ENCODE measurements around the gene TRAF2.
"Not testable (repeated sequence)": the region's sequence is repeated elsewhere in the genome, so short reads cannot be mapped to it uniquely, and the experiment has no call there.

The TRAF2 gene, protein sequence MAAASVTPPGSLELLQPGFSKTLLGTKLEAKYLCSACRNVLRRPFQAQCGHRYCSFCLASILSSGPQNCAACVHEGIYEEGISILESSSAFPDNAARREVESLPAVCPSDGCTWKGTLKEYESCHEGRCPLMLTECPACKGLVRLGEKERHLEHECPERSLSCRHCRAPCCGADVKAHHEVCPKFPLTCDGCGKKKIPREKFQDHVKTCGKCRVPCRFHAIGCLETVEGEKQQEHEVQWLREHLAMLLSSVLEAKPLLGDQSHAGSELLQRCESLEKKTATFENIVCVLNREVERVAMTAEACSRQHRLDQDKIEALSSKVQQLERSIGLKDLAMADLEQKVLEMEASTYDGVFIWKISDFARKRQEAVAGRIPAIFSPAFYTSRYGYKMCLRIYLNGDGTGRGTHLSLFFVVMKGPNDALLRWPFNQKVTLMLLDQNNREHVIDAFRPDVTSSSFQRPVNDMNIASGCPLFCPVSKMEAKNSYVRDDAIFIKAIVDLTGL

DNA sequence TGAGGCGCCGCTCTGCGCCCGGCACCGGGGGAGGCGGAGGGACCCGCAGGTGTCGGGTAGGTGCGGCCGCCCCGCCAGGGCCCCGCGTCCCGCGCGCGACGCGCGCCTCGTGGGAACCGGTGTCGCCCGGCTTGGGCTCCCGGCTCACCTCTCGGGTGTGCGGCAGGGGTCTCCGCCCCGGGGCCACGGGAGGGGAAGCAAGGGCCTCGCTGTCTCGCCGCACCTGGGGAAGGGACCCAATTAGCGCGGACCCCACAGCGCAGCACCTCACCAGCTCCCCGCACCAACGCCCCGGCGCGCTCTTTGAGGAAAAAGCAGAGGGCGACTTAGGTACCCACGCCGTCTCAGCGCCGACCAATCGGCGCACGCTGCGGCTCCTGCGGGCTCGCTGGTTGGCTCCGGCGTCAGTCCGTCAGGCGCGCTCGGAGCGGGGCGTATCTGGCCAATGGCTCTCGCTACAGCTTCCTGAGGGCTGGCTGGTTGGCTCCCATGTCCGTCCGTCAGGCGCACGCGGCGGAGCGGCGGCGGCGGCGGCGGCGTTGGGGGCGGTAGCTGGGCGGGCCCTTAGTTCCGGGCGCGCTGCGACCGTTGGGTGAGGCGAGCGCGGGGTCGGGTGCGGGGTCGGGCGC is at the start of gene TRAF2:
TSS of gene TRAF2 (plus strand) at position 567 of the 629 bp plus-strand sequence. CDS start 12,225 bp downstream, outside the sequence.
- peak; percentile 51 to 98 (median 95) for DNase-seq

DNA sequence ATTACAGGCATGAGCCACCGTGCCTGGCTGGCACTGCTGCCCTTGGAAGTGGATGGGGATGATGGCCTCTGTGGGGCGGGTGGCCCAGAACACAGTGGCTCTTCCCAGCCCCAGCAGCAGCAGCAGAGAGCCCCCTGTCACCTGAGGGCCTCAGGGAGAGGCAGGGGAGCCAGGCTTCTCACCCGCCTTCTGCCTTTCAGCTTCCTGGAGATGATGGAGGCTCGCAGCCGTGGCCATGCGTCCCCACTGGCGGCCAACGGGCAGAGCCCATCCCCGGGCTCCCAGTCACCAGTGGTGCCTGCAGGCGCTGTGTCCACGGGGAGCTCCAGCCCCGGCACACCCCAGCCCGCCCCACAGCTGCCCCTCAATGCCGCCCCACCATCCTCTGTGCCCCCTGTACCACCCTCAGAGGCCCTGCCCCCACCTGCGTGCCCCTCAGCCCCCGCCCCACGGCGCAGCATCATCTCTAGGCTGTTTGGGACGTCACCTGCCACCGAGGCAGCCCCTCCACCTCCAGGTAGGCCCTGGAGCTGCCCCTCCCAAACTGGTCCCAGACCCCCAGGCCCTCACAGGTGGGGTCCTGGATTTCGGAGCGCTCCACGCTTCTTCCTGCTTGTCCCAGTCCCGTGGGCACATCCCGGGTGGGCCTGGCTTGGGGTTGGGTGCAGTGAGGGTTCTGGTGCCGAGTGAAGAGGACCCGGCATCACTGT is 49.0 kb upstream of the TRAF2 start:
- DNase-seq, result no peak

DNA sequence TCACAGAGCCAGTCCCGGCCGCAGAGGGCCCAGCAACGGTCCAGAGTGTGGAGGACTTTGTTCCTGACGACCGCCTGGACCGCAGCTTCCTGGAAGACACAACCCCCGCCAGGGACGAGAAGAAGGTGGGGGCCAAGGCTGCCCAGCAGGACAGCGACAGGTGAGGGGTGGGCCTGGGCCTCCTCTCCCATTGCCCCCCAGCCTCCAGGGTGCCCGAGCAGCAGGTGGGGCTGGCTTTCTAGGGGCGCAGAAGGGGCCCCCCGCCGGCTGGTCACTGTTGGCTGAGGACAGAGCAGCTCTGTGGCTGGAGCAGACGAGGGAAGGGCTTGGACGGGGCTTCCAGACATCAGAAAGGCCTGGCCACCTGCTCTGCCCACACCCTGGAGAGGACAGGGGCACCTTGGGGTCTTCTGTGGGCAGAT is 48.4 kb upstream of the TRAF2 start:
- not testable (repeated sequence) for DNase-seq

DNA sequence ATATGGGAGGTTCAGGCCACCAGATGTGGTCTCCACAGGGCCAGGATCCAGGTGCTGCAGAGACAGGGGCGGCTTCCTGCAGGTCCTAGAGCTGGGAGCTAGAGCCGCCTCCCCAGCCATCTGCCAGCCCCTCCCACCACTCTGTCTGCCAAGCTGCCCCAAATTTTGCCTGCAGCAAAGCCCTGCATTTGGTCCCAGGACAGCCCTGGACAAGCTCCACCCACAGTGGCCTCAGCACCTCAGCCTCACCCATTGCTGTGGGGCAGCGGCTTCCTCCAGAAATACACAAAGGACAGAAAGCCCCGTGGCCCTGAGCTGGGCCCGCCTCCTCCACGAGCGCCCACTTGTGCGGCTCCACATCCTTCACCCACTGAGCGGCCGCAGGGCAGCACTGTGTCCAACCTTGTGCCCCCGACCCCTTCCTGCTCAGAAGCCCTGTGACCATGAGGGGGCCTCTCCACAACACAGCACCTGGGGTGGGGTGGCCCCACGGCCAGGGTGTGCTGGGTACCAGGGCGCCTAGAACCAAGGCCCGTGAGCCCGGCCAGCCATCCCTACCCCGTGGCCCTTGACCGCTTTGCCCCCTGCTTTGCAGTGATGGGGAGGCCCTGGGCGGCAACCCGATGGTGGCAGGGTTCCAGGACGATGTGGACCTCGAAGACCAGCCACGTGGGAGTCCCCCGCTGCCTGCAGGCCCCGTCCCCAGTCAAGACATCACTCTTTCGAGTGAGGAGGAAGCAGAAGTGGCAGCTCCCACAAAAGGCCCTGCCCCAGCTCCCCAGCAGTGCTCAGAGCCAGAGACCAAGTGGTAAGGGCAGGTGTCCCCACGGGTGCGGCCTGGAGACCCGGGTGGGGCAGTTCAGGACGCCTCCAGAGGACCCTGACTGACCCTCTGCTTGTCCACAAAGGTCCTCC is 47.7 kb upstream of the TRAF2 start:
- DNase-seq, result no peak

DNA sequence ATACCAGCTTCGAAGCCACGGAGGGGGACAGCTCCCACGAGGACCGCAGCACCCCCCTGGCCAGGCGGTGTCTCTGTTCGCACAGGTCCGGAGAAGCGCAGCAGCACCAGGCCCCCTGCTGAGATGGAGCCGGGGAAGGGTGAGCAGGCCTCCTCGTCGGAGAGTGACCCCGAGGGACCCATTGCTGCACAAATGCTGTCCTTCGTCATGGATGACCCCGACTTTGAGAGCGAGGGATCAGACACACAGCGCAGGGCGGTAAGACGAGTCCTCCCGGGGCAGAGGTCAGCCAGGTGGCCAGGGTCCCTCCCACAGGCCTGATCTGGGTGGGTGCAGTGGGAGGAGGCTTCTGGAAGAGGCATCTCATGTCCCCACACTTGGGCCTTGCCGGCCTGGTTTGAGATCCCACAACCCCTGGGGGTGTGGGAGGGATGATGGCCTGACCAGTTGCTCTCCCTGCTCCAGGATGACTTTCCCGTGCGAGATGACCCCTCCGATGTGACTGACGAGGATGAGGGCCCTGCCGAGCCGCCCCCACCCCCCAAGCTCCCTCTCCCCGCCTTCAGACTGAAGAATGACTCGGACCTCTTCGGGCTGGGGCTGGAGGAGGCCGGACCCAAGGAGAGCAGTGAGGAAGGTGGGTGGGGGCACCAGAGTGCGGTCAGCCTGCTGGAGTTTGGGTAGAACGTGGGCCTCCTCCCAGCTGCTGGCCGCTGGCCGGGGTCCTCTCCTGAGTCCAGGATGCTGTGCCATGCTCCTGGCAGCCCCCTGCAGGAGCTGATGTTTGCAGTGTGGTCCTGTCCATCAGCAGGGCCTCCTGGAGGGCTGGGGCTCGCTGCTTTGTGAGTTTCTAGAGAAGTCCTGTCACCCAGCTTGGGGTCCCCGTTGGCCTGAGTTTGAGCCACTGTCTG is 46.8 kb upstream of the TRAF2 start:
- DNase-seq, result no peak

DNA sequence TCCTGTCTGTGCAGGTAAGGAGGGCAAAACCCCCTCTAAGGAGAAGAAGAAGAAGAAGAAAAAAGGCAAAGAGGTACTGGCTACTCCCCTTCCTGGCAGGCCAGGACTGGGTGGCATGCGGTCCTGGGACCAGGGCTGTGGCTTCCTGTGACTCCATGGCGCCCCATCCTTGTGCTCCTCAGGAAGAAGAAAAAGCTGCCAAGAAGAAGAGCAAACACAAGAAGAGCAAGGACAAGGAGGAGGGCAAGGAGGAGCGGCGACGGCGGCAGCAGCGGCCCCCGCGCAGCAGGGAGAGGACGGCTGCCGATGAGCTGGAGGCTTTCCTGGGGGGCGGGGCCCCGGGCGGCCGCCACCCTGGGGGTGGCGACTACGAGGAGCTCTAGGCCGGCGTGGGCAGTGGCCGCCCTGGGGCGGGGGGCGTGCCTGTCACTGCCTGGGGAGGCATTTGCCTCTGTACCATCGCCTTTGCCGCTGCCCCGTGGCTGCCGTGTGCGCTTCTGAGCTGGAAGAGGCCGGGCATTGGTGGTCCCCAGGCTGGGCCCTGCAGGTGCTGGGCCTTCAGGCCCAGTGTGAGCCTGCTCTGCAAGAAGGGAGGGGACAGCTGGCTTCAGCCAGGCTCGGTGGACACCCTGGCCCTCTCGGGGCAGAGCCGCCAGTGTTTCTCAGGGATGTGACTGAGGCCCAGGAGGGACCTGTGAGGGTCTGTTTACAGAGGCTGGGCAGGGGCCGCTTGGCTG is 46.0 kb upstream of the TRAF2 start:
- no peak for DNase-seq

DNA sequence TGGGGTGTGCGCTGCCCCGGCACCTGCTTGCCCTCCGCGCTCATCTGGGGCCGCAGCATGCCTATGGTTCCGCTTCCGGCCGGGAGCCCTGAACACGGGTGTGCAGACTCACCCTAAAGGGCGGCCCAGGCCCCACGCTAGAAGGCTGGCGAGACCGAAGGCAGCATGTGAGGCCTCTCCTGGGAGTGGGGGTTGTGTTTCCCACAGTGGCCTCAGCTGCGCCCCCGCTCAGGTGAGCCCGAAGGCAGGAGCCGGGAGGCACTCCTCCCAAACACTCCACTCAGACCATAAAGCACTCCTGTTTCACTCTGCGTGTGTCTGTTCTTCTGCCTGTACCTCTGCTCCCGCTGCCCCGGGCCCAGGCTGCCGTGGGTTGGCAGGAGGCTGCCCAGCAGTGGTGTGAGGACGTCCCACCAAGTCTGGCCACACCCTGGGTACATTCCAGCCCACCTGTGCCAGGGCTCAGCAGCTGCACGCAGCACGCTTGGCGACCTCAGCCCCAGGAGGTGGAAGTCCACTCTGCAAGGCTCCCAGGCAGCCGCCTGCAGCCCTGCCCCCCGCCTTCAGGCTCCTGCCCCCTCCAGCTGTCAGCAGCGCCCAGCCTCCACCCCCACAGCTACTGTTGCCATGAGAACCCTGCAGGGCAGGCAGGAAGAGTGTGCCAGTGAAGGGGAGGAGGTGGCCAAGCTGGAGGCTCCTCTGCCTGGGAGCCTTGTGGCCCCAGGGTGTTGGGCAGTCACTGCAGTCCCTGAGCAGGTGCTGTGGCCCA is 45.3 kb upstream of the TRAF2 start:
- peak in 48 of 51 donors; percentile 20 to 88 (median 72) for DNase-seq

DNA sequence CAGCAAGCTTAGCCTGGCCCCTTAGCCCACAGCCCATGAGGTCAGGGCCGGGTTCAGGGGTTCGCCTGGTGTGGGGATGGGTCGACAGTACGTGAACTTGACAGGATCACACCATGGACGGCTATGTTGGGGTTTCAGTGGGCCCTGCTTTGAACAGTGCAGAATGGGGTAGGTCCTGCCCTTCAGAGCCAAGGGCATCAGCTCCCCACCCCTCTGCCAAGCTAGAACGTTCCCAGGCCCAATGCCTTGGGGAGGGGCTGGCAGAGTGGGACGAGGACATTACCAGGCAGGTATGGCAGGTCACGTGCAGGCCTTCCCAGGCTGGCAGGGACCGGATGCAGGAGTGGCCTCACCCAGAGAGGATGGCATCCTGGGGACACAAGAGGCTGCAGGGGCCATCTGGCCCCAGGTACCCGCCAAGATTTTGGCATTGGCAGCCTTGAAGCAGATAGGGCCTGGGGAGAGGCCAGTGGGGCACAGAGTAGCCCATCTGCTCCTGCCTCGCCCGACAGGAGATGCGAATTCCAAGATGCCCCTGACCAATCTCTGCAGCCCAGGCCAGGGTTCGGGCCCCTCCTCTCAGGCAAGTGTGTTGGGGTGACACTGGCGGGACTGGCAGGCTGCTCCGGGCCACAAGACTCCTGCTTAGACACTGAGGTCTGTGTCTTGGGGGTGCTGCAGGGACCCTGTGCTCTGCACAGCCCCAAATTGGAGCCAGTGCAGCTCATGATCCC is 44.5 kb upstream of the TRAF2 start:
- DNase-seq, result not testable (repeated sequence)

DNA sequence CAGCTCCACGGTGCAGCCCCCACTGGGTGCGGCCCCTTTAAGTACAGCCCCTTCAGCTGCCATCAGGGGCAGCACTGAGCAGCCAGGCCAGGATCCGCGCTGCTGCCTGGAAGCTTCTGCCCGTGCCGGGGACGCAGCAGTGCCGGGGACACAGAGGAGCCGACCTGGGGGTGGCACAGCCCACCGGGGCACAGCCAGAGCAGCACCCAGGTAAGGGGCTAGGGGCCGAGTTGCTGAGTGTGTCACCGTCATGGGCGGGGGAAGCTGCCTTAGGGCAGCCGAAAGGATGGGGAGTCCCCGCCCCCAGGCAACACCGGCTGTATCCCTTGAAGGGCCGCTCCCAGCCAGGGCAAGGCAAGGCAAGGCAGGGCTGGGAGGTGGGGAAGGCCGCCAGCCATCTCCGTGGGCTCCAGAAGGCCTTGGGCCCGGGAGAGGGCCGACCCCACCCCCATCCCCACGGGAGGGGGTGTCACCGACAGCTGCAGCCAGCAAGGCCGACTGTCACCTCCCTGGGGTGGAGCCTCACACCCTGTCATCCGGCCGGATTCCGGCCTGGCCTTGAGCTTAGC is 43.9 kb upstream of the TRAF2 start, which contains the start of gene AJM1:
TSS of gene AJM1 (plus strand) at position 99 of the 569 bp plus-strand sequence. CDS start 1,937 bp downstream, outside the sequence.
- DNase-seq, result peak; percentile 28 to 88 (median 68)

DNA sequence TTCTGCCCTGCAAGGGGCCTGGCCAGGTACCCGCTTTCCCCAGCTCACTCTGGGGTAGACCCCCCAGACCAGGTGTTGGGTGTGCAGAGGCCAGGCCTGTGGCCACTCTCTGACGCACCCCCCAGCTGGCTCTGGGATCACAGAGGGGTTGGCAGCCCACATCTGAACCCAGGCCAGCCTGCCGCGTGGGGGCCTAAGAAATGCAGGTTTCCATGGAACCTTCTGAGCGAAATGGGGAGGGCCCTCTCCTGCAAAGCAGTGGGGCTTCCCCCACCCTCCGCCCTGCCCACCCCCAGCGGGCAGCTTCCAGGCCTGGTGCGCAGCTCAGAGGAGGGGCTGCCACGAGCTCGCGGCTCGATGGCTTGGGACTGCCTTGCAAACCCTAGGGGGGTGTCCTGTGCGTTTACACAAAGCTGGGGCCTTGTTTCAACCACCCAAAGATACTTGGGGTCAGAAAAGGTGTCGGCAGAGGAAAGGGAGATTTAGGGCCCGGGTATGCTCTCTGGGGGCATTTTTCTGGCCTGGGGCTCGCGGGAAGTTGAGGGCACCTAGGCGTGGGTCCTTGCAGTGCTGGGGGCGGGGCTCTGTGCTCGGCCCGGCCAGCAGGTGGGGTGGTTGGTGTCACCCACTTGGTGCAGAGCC is 43.0 kb upstream of the TRAF2 start:
- DNase-seq, result peak in 18 of 51 donors; percentile 17 to 57 (median 30)

DNA sequence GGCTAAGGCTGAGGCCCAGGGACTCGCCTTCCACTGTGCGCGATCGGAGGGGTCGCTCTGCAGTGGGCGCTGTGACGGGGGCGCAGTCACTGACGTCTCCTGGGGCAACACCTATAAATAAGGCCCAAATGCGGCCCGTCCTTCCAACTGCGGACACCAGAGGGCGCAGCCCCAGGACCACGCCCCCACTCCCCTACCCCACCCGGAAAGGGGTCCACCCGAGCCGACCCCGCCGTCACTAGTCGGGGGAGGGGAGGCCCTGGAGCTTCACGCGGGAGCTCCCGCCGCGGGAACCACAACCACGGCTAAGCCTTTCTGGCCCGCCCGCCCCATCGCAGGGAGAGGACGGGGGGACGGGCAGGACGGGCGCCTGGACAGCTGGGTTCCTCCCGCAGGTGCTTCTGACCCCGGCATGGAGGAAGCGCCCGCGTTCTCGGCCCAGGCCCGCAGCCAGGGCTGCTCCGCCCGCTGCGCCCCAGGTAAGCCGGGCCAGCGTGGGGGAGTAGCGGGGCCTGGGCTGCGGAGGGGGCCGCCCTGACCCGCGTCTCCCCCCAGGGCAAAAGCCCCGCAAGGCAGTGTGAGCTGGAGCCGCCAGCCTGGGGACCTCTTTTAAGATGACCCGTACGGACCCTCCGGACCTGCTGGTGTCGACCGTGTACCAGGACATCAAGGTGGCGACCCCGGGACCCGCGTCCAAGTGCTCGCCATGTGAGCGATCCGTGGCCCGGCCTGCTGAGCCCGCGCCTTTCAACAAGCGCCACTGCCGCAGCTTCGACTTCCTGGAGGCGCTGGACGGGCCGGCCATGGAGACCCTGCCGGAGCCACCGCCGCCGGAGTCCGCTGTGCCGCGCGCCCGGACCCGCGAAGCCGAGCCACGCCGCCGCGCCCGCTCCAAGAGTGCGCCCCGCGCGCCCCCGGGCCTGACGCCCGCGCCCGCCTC is 42.2 kb upstream of the TRAF2 start:
- DNase-seq, result peak in 15 of 51 donors; percentile 10 to 51 (median 26)

DNA sequence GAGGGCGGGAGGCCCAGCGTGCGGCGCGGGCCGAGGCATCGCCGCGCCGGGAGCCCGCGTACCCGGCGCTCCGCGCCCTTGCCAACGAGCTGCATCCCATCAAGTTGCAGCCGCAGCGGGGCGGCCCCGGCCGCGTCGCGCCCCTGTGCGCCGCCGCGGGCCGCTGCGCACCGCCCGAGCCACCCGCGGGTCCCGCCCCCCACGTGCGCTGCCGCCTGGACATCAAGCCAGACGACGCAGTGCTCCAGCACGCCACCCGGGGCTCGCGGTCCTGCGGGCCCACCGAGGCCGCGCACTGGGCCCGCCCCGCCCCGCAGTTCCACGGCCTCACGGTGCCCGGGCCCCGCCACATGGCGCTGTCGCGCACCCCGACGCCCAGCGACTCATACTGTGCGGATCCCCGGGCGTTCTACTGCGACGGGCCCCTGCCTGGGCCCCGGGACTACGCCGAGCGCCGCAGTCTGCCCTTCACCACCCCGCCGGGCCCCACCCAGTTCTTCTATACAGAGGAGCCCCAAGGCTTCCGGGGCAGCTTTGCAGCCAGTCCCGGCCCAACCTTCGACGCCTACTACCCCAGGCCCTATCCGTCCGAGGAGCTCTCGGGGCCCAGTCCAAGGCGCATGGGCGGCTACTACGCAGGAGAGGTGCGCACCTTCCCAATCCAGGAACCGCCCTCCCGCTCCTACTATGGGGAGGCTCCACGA is 41.4 kb upstream of the TRAF2 start:
- no peak for DNase-seq

DNA sequence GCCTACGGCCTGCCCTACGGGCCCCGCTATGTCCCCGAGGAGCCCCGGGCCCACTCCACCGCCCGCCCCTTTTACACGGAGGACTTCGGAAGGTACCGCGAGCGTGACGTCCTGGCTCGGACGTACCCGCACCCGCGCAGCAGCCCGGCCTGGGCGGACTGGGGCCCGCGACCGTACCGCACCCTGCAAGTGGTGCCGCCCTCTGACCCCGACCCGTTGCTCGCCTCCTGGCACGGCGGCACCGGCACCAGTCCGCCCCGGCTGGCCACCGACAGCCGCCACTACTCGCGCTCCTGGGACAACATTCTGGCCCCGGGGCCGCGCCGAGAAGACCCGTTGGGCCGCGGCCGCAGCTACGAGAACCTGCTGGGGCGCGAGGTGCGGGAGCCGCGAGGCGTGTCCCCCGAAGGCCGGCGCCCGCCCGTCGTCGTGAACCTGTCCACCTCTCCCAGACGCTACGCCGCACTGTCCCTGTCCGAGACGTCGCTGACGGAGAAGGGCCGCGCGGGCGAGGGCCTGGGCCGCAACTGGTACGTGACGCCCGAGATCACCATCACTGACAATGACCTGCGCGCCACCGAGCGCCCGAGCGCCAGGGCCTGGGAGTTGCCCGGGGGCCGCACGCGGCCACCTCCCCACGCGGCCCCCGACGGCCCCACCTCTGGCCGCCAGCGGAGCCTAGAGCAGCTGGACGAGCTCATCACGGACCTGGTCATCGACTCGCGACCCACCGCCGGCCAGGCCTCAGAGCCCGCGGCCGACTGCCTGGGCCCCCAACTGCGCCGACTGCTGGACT is 40.7 kb upstream of the TRAF2 start:
- DNase-seq, result no peak

Data from hypothalamus (tissue), 51 donors.